Measurements from ENCODE around the gene IGDCC3. TPM values are rescaled to one million over a fixed set of nuclear protein-coding genes. Genes with fewer than 3 reads are reported as not detected.

The IGDCC3 gene
- total and polyA plus RNA-seq, 2 donors (not counting 1 experiment from before 2014, with no cell fraction given) = not detected

- intact Hi-C loops (cut with micrococcal nuclease) = no loop called here
- Histone ChIP-seq H3K27ac (ENCODE audit: low read length in 2 of 2) (no peak overlapping the region), H4K20me1 (ENCODE audit: control insufficient read depth, insufficient read depth, low read length, poor library complexity, severe bottlenecking) (no peaks in the 10 kb centered on the region), H3K4me1 (ENCODE audit: control insufficient read depth in 2 of 2, insufficient read depth in 2 of 2, low read length in 2 of 2) (peaks cover 8 to 11% of the 10 kb centered on the region in 2 donors), H2AFZ (ENCODE audit: insufficient read depth, low read depth, low read length, poor library complexity, severe bottlenecking) (no peak overlapping the region), H3K79me2 (ENCODE audit: control insufficient read depth, insufficient read depth, low read length) (no peaks in the 10 kb centered on the region), H3K9ac (ENCODE audit: low read length) (no peak overlapping the region), H3K27me3 (replicated peaks in 1 of 4; ENCODE audit: control extremely low read depth in 1 of 4, control insufficient read depth in 3 of 4, insufficient read depth in 4 of 4, low read length in 3 of 4) (peaks cover 0 to 26% (median 4%) of the 10 kb centered on the region in 4 experiments), H3K9me3 (ENCODE audit: control extremely low read depth in 1 of 3, control insufficient read depth in 2 of 3, insufficient read depth in 1 of 3, low read length in 2 of 3) (no peaks in the 10 kb centered on the region), H3K4me2 (replicated peaks; ENCODE audit: low read depth, low read length, poor library complexity, severe bottlenecking) (no peak overlapping the region), H3K36me3 (replicated peaks in 1 of 2; ENCODE audit: control extremely low read depth in 1 of 2, control insufficient read depth in 1 of 2, extremely low read depth in 1 of 2, insufficient read depth in 2 of 2, low read length in 1 of 2) (no peaks in the 10 kb centered on the region), H3K4me3 (ENCODE audit: control extremely low read depth in 1 of 5, extremely low read depth in 1 of 5, insufficient read depth in 1 of 5, low read depth in 2 of 5, low read length in 4 of 5) (no peak overlapping the region)
- H3K9me3 Mint-ChIP-seq (ENCODE audit: insufficient read depth) = no peaks in the 10 kb centered on the region
- ChIA-PET CTCF (interaction anchor here (0.7 kb wide), 1 partner anchor 8 kb away, joined by 3 read pairs; no protein-coding TSS in a partner anchor), POLR2A (no interaction called here)
- H3K4me1 Mint-ChIP-seq = peaks cover 11% of the 10 kb centered on the region
- no peak for DNase-seq
- H3K4me3 Mint-ChIP-seq = no peak overlapping the region
- ATAC-seq (ENCODE audit: low read depth) = no peak
- WGBS (ENCODE audit: insufficient coverage) = 78% methylated on average over 3 of the region's 10 CpGs
- H3K27ac Mint-ChIP-seq = no peak overlapping the region
- TF ChIP-seq EZH2 (IDR thresholded peaks at IDR 0.05; ENCODE audit: borderline replicate concordance, insufficient read depth, low read depth, low read length, poor library complexity, severe bottlenecking) = no peak
- no peak for TF ChIP-seq CTCF (IDR thresholded peaks at IDR 0.05)
- peaks cover 19% of the 10 kb centered on the region for H3K27me3 Mint-ChIP-seq
These were observed 28.7 kb upstream of the IGDCC3 start for GRCh38 chr15:65406424-65407000.

DNA sequence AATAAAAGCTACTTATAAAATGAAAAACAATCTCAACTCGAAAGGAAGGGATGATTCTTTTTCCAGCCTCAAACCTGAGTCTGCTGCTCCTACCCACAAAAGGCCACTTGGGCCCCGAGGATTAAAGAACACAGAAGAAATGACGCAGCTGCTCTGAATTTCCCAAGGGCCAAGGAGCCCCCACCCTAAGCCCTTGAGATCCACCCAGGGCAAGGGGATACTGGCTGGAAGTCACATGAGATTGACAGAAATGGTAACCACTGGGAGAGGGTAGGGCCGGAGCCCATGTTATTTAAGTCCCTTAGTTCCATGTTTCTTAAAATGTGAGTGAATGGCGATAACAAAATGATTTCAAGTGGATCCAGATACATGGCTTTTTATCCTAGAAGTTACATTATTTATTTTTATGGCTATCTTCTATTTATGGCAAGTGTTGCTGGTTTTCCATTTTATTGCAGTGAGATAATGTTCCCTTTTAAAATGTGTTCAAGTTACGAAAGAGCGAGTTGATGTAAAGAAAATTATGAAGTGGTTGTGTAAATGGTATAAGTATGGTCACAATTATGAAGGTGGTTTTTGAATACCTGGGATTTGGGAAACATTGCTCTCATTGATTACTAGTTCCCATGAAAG lies 28.1 kb upstream of the IGDCC3 start:
- Histone ChIP-seq H3K4me2 (replicated peaks; ENCODE audit: low read depth, low read length, poor library complexity, severe bottlenecking) (no peak overlapping the region), H3K36me3 (replicated peaks in 1 of 2; ENCODE audit: control extremely low read depth in 1 of 2, control insufficient read depth in 1 of 2, extremely low read depth in 1 of 2, insufficient read depth in 2 of 2, low read length in 1 of 2) (no peaks in the 10 kb centered on the region), H2AFZ (ENCODE audit: insufficient read depth, low read depth, low read length, poor library complexity, severe bottlenecking) (no peak overlapping the region), H3K27ac (ENCODE audit: low read length in 2 of 2) (no peak overlapping the region), H3K9ac (ENCODE audit: low read length) (no peak overlapping the region), H3K79me2 (ENCODE audit: control insufficient read depth, insufficient read depth, low read length) (no peaks in the 10 kb centered on the region), H3K27me3 (replicated peaks in 1 of 4; ENCODE audit: control extremely low read depth in 1 of 4, control insufficient read depth in 3 of 4, insufficient read depth in 4 of 4, low read length in 3 of 4) (peaks cover 0 to 23% (median 4%) of the 10 kb centered on the region in 4 experiments), H4K20me1 (ENCODE audit: control insufficient read depth, insufficient read depth, low read length, poor library complexity, severe bottlenecking) (no peaks in the 10 kb centered on the region), H3K9me3 (ENCODE audit: control extremely low read depth in 1 of 3, control insufficient read depth in 2 of 3, insufficient read depth in 1 of 3, low read length in 2 of 3) (no peaks in the 10 kb centered on the region), H3K4me3 (ENCODE audit: control extremely low read depth in 1 of 5, extremely low read depth in 1 of 5, insufficient read depth in 1 of 5, low read depth in 2 of 5, low read length in 4 of 5) (no peak overlapping the region), H3K4me1 (ENCODE audit: control insufficient read depth in 2 of 2, insufficient read depth in 2 of 2, low read length in 2 of 2) (peaks cover 8 to 11% of the 10 kb centered on the region in 2 donors)
- Mint-ChIP-seq H3K27me3 (peaks cover 20% of the 10 kb centered on the region), H3K9me3 (ENCODE audit: insufficient read depth) (no peaks in the 10 kb centered on the region), H3K4me3 (no peak overlapping the region), H3K27ac (no peak overlapping the region), H3K4me1 (peaks cover 11% of the 10 kb centered on the region)
- ATAC-seq (ENCODE audit: low read depth) (no peak), DNase-seq (no peak)
- CTCF ChIA-PET = interaction anchor here (0.9 kb wide), 1 partner anchor 21 kb away, joined by 3 read pairs; no protein-coding TSS in a partner anchor
- POLR2A ChIA-PET = no interaction called here
- intact Hi-C loops (cut with micrococcal nuclease) = no loop called here
- WGBS (ENCODE audit: insufficient coverage) = 100% methylated on average over 1 of the region's 7 CpGs
- TF ChIP-seq CTCF (IDR thresholded peaks at IDR 0.05) = no peak
- TF ChIP-seq EZH2 (IDR thresholded peaks at IDR 0.05; ENCODE audit: borderline replicate concordance, insufficient read depth, low read depth, low read length, poor library complexity, severe bottlenecking) = no peak
